Measurements from ENCODE around the gene RNF43.

DNA sequence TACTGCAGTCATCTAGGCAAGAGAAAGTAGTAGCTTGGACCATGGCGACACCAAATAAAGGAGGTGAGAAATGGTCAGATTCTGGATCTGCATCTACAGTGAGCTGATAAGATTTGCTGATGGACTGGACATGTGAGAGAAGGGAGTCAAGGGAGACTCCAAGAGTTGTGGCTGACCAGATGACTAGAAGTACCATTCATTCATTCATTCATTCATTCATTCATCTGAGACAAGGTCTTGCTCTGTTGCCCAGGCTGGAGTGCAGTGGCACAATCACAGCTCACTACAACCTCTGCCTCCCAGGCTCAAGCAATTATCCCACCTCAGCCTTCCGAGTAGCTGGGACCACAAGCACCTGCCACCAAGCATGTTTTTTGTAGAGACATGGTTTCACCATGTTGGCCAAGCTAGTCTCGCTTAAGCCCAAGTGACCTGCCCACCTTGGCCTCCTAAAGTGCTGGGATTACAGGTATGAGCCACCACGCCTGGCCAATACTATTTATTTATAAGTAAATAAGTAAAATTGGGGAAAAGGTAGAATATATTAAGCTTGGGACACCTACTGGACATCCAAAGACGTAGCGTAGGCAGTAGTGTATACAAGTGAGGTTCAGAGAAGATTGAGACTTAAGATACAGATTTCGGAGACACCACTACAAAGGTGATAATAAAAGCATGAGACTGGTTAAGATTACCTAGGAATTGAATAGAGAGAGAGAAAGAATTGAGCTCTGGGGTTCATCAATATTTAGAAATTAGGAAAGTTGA, 15.7 kb upstream of the RNF43 start:
- TF ChIP-seq, protein P1, sequence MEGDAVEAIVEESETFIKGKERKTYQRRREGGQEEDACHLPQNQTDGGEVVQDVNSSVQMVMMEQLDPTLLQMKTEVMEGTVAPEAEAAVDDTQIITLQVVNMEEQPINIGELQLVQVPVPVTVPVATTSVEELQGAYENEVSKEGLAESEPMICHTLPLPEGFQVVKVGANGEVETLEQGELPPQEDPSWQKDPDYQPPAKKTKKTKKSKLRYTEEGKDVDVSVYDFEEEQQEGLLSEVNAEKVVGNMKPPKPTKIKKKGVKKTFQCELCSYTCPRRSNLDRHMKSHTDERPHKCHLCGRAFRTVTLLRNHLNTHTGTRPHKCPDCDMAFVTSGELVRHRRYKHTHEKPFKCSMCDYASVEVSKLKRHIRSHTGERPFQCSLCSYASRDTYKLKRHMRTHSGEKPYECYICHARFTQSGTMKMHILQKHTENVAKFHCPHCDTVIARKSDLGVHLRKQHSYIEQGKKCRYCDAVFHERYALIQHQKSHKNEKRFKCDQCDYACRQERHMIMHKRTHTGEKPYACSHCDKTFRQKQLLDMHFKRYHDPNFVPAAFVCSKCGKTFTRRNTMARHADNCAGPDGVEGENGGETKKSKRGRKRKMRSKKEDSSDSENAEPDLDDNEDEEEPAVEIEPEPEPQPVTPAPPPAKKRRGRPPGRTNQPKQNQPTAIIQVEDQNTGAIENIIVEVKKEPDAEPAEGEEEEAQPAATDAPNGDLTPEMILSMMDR (IDR thresholded peaks at IDR 0.05), result no peak
- TF ChIP-seq POLR2A (IDR thresholded peaks at IDR 0.05), result no peak
